Measurements from ENCODE around the gene G2E3.
A peak's percentile ranks its signal among the peaks of the same experiment; 100 is the strongest.
"Not testable (repeated sequence)": the region's sequence is repeated elsewhere in the genome, so short reads cannot be mapped to it uniquely, and the experiment has no call there.

G2E3 gene

GRCh38 chr14:30629432-30629831, 70.5 kb downstream of the G2E3 start:
- H3K27ac Mint-ChIP-seq; H3K4me3 Mint-ChIP-seq; H3K9me3 Mint-ChIP-seq; H3K27me3 Mint-ChIP-seq; DNase-seq; ATAC-seq (replicated peaks): not testable (repeated sequence)
- Mint-ChIP-seq H3K36me3 (peaks cover 7 to 23% of the 10 kb centered on the region in 2 donors), H3K4me1 (peaks cover 10 to 22% of the 10 kb centered on the region in 2 donors)

GRCh38 chr14:30630248-30630647, 71.3 kb downstream of the G2E3 start:
- ATAC-seq (replicated peaks) (no peak), DNase-seq (no peak)
- no peak overlapping the region for H3K27ac Mint-ChIP-seq
- H3K4me1 Mint-ChIP-seq: peaks cover 6 to 15% of the 10 kb centered on the region in 2 donors
- peaks cover 6 to 21% of the 10 kb centered on the region in 2 donors for H3K36me3 Mint-ChIP-seq
- H3K4me3 Mint-ChIP-seq: no peak overlapping the region
- H3K9me3 Mint-ChIP-seq: no peaks in the 10 kb centered on the region
- no peaks in the 10 kb centered on the region for H3K27me3 Mint-ChIP-seq

GRCh38 chr14:30632730-30633129, 73.8 kb downstream of the G2E3 start:
- peaks cover 17 to 27% of the 10 kb centered on the region in 2 donors for H3K36me3 Mint-ChIP-seq

GRCh38 chr14:30638926-30639325, 80.0 kb downstream of the G2E3 start:
- H3K27me3 Mint-ChIP-seq: no peaks in the 10 kb centered on the region
- H3K9me3 Mint-ChIP-seq: peaks cover 0 to under 1% of the 10 kb centered on the region in 2 donors
- no peak for ATAC-seq (replicated peaks)

More at GRCh38 chr14:30632730-30633129, 73.8 kb downstream of the G2E3 start:
- Mint-ChIP-seq H3K27ac (no peak overlapping the region), H3K9me3 (no peaks in the 10 kb centered on the region), H3K4me1 (peaks cover 2 to 5% of the 10 kb centered on the region in 2 donors), H3K27me3 (no peaks in the 10 kb centered on the region), H3K4me3 (no peak overlapping the region)
- ATAC-seq (replicated peaks): no peak
- DNase-seq: no peak

GRCh38 chr14:30641207-30641606, 82.2 kb downstream of the G2E3 start:
- Mint-ChIP-seq H3K27me3 (no peaks in the 10 kb centered on the region), H3K36me3 (peaks cover 45 to 54% of the 10 kb centered on the region in 2 donors), H3K4me1 (peaks cover 5 to 16% of the 10 kb centered on the region in 2 donors), H3K4me3 (no peak overlapping the region), H3K27ac (no peak overlapping the region), H3K9me3 (peaks cover 5 to 12% of the 10 kb centered on the region in 2 donors)
- ATAC-seq (replicated peaks) (no peak), DNase-seq (no peak)

More at GRCh38 chr14:30638926-30639325, 80.0 kb downstream of the G2E3 start:
- no peak for DNase-seq
- peaks cover 31 to 38% of the 10 kb centered on the region in 2 donors for H3K36me3 Mint-ChIP-seq
- H3K4me3 Mint-ChIP-seq: no peak overlapping the region
- no peaks in the 10 kb centered on the region for H3K4me1 Mint-ChIP-seq
- no peak overlapping the region for H3K27ac Mint-ChIP-seq

- H3K27ac Mint-ChIP-seq; H3K27me3 Mint-ChIP-seq; DNase-seq; ATAC-seq (replicated peaks); H3K4me3 Mint-ChIP-seq: not testable (repeated sequence)
- H3K36me3 Mint-ChIP-seq: peaks cover 44 to 52% of the 10 kb centered on the region in 2 donors
- peaks cover 5 to 17% of the 10 kb centered on the region in 2 donors for H3K4me1 Mint-ChIP-seq
- peaks cover 5 to 12% of the 10 kb centered on the region in 2 donors for H3K9me3 Mint-ChIP-seq
These were observed 85.5 kb downstream of the G2E3 start for GRCh38 chr14:30644462-30644861.

- ATAC-seq (replicated peaks) (no peak), DNase-seq (no peak)
- Mint-ChIP-seq H3K27me3 (no peaks in the 10 kb centered on the region), H3K9me3 (peaks cover 5 to 12% of the 10 kb centered on the region in 2 donors), H3K4me1 (peaks cover 5 to 17% of the 10 kb centered on the region in 2 donors), H3K4me3 (no peak overlapping the region), H3K36me3 (peaks cover 46 to 56% of the 10 kb centered on the region in 2 donors), H3K27ac (peak overlapping the region; percentile 20)
These were observed 86.6 kb downstream of the G2E3 start for GRCh38 chr14:30645600-30645999.

GRCh38 chr14:30648471-30648870, 89.5 kb downstream of the G2E3 start:
- no peak for ATAC-seq (replicated peaks)
- no peak overlapping the region for H3K27ac Mint-ChIP-seq
- peaks cover 5 to 17% of the 10 kb centered on the region in 2 donors for H3K4me1 Mint-ChIP-seq
- peaks cover 5 to 12% of the 10 kb centered on the region in 2 donors for H3K9me3 Mint-ChIP-seq
- no peak overlapping the region for H3K4me3 Mint-ChIP-seq
- peaks cover 44 to 52% of the 10 kb centered on the region in 2 donors for H3K36me3 Mint-ChIP-seq
- no peak for DNase-seq
- H3K27me3 Mint-ChIP-seq: no peaks in the 10 kb centered on the region

- no peak for DNase-seq
- Mint-ChIP-seq H3K4me1 (no peaks in the 10 kb centered on the region), H3K4me3 (no peak overlapping the region), H3K36me3 (peaks cover 18 to 22% of the 10 kb centered on the region in 2 donors), H3K27me3 (no peaks in the 10 kb centered on the region), H3K9me3 (no peaks in the 10 kb centered on the region), H3K27ac (no peak overlapping the region)
- no peak for ATAC-seq (replicated peaks)
These were observed 93.0 kb downstream of the G2E3 start for GRCh38 chr14:30651937-30652336.

- Mint-ChIP-seq H3K27me3 (no peaks in the 10 kb centered on the region), H3K27ac (no peak overlapping the region), H3K4me1 (no peaks in the 10 kb centered on the region), H3K36me3 (peaks cover 16 to 18% of the 10 kb centered on the region in 2 donors), H3K9me3 (no peaks in the 10 kb centered on the region), H3K4me3 (no peak overlapping the region)
- no peak for DNase-seq
- no peak for ATAC-seq (replicated peaks)
These were observed 96.2 kb downstream of the G2E3 start for GRCh38 chr14:30655124-30655523.

- H3K27ac Mint-ChIP-seq: no peak overlapping the region
- peaks cover 16 to 18% of the 10 kb centered on the region in 2 donors for H3K36me3 Mint-ChIP-seq
- no peak for ATAC-seq (replicated peaks)
- H3K4me3 Mint-ChIP-seq: no peak overlapping the region
- H3K27me3 Mint-ChIP-seq: no peaks in the 10 kb centered on the region
- no peaks in the 10 kb centered on the region for H3K4me1 Mint-ChIP-seq
- no peaks in the 10 kb centered on the region for H3K9me3 Mint-ChIP-seq
- DNase-seq: no peak
These were observed 96.7 kb downstream of the G2E3 start for GRCh38 chr14:30655658-30656057.

- no peaks in the 10 kb centered on the region for H3K9me3 Mint-ChIP-seq
- no peak overlapping the region for H3K27ac Mint-ChIP-seq
- DNase-seq: no peak
- no peak overlapping the region for H3K4me3 Mint-ChIP-seq
- ATAC-seq (replicated peaks): peak in 1 of 2 donors; percentile 50
- no peaks in the 10 kb centered on the region for H3K27me3 Mint-ChIP-seq
- H3K4me1 Mint-ChIP-seq: no peaks in the 10 kb centered on the region
- H3K36me3 Mint-ChIP-seq: peaks cover 16 to 18% of the 10 kb centered on the region in 2 donors
These were observed 97.3 kb downstream of the G2E3 start for GRCh38 chr14:30656190-30656632.

GRCh38 chr14:30657050-30657449, 98.1 kb downstream of the G2E3 start:
- H3K4me3 Mint-ChIP-seq: no peak overlapping the region
- no peaks in the 10 kb centered on the region for H3K9me3 Mint-ChIP-seq
- H3K27me3 Mint-ChIP-seq: no peaks in the 10 kb centered on the region
- no peaks in the 10 kb centered on the region for H3K4me1 Mint-ChIP-seq
- H3K27ac Mint-ChIP-seq: no peak overlapping the region
- peaks cover 13 to 15% of the 10 kb centered on the region in 2 donors for H3K36me3 Mint-ChIP-seq
- ATAC-seq (replicated peaks) (no peak), DNase-seq (no peak)

- H3K4me3 Mint-ChIP-seq: no peak overlapping the region
- H3K27ac Mint-ChIP-seq: no peak overlapping the region
- H3K36me3 Mint-ChIP-seq: peaks cover 18 to 19% of the 10 kb centered on the region in 2 donors
- ATAC-seq (replicated peaks): no peak
- no peaks in the 10 kb centered on the region for H3K9me3 Mint-ChIP-seq
- H3K4me1 Mint-ChIP-seq: no peaks in the 10 kb centered on the region
- no peaks in the 10 kb centered on the region for H3K27me3 Mint-ChIP-seq
- DNase-seq: no peak
These were observed 98.7 kb downstream of the G2E3 start for GRCh38 chr14:30657606-30658163.

GRCh38 chr14:30658645-30659044, 99.7 kb downstream of the G2E3 start:
- Mint-ChIP-seq H3K36me3 (peaks cover 16 to 20% of the 10 kb centered on the region in 2 donors), H3K4me3 (no peak overlapping the region), H3K4me1 (no peaks in the 10 kb centered on the region), H3K9me3 (no peaks in the 10 kb centered on the region), H3K27ac (no peak overlapping the region), H3K27me3 (no peaks in the 10 kb centered on the region)
- DNase-seq (no peak), ATAC-seq (replicated peaks) (no peak)

All from stimulated activated naive B cell treated with anti-CD40 and anti-IgM and Interleukin-4, amounts not matched to agents 10 μg/mL and 1 μg/mL and 100 μg/mL, for 72 hours (primary cell).